ENCODE results near the gene PROM2. TPM values are rescaled to one million over a fixed set of nuclear protein-coding genes. Genes with fewer than 3 reads are reported as not detected.

Gene PROM2
- total RNA-seq, 1 donor from 2014 or later = 0.93 TPM

DNA sequence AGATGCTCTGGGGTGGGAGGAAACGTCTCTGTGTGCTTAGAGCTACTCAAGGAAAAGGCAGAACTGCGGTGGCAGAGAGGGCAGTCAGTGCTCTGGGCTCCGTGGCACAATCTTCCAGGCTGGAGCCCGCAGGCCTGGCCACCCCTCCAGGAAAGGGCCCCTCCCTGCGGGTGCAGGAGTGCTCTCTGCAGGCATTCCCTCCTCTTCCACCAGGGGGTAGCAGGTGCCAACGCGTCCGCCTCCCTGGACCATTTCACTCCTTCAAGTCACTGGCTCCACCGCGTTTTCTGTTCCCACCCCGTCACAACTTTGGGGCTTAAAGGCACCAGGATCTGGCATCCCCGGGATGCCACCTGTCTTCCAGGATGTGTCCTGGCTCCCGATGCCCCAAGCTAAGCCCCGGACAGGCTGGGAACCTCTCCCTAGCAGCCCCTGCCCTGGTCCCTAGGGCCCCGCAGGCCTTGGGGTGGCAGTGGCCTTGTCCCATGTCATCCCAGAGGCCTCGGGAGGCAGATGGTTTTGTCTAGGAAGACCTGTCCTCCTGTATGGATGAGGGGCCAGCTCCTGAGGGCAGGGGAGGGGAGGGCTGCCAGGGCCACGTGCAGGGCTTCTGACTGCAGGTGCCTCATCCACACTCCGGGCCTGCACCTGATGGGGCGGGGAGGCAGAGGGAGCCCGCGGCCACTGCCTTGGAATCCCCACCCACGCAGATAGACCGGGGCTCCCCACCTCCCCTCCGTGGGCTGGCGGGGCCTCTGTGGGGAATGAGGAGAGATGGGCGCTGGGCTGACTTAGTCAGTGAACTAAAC, 49.3 kb downstream of the PROM2 start:
- FAIRE-seq = no peak
- Histone ChIP-seq H3K79me2 (ENCODE audit: insufficient read depth, low read length) (no peaks in the 10 kb centered on the region), H3K9ac (ENCODE audit: low read length) (no peak overlapping the region), H3K36me3 (ENCODE audit: insufficient read depth, low read length) (no peaks in the 10 kb centered on the region), H3K9me3 (ENCODE audit: insufficient read depth, low read depth, low read length) (no peaks in the 10 kb centered on the region), H3K27ac (ENCODE audit: low read depth, low read length) (no peak overlapping the region), H4K20me1 (ENCODE audit: insufficient read depth, low read length) (no peaks in the 10 kb centered on the region), H3K4me2 (ENCODE audit: low read length) (no peak overlapping the region), H3K4me3 (ENCODE audit: insufficient read depth, low read depth, low read length) (no peak overlapping the region), H3K4me1 (ENCODE audit: insufficient read depth, low read length) (no peaks in the 10 kb centered on the region), H2AFZ (ENCODE audit: low read depth, low read length) (no peak overlapping the region), H3K27me3 (ENCODE audit: insufficient read depth, low read length) (no peaks in the 10 kb centered on the region)
- H3K27me3 Mint-ChIP-seq (ENCODE audit: low read depth, unreplicated experiment) = peaks cover 28% of the 10 kb centered on the region
- H3K36me3 Mint-ChIP-seq (ENCODE audit: low read depth, unreplicated experiment) = no peaks in the 10 kb centered on the region
- no peak for TF ChIP-seq EZH2 (IDR thresholded peaks at IDR 0.05; ENCODE audit: insufficient read depth, low read length)
- TF ChIP-seq, protein P1, sequence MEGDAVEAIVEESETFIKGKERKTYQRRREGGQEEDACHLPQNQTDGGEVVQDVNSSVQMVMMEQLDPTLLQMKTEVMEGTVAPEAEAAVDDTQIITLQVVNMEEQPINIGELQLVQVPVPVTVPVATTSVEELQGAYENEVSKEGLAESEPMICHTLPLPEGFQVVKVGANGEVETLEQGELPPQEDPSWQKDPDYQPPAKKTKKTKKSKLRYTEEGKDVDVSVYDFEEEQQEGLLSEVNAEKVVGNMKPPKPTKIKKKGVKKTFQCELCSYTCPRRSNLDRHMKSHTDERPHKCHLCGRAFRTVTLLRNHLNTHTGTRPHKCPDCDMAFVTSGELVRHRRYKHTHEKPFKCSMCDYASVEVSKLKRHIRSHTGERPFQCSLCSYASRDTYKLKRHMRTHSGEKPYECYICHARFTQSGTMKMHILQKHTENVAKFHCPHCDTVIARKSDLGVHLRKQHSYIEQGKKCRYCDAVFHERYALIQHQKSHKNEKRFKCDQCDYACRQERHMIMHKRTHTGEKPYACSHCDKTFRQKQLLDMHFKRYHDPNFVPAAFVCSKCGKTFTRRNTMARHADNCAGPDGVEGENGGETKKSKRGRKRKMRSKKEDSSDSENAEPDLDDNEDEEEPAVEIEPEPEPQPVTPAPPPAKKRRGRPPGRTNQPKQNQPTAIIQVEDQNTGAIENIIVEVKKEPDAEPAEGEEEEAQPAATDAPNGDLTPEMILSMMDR (IDR thresholded peaks at IDR 0.05; ENCODE audit: insufficient read depth, low read depth, low read length) = no peak
- no peak overlapping the region for H3K27ac Mint-ChIP-seq (ENCODE audit: unreplicated experiment)
- no peak overlapping the region for H3K4me3 Mint-ChIP-seq (ENCODE audit: unreplicated experiment)
- DNase-seq (ENCODE audit: low read depth) = no peak
- H3K9me3 Mint-ChIP-seq (ENCODE audit: unreplicated experiment) = peaks cover 3% of the 10 kb centered on the region
- peaks cover 4% of the 10 kb centered on the region for H3K4me1 Mint-ChIP-seq (ENCODE audit: low read depth, unreplicated experiment)

DNA sequence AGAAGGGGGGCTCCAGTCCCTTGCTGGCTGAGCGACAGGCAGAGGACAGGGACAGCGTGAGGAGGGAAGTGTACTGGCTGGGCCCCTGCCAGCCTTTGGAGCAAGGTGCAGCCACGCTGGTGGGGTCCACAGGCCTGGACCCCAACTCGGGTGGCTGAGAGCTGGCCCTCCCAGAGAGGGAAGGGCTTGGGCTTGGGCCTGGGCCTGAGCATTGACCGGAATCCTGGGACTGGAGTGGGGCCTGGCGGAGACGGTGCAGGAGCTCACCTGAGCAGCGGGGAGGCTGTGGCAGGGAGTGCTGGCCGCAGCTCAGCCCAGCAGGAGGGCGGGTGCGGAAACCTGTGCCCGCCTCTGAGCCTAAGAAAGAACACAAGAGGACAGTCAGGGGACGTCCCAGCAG, 50.8 kb downstream of the PROM2 start:
- no peak overlapping the region for H2AFZ ChIP-seq (ENCODE audit: low read depth, low read length)
- peaks cover 17% of the 10 kb centered on the region for H3K27me3 Mint-ChIP-seq (ENCODE audit: low read depth, unreplicated experiment)
- H3K27ac Mint-ChIP-seq (ENCODE audit: unreplicated experiment) = no peak overlapping the region
- peaks cover 9% of the 10 kb centered on the region for H3K4me1 Mint-ChIP-seq (ENCODE audit: low read depth, unreplicated experiment)
- no peaks in the 10 kb centered on the region for H4K20me1 ChIP-seq (ENCODE audit: insufficient read depth, low read length)
- no peak overlapping the region for H3K27ac ChIP-seq (ENCODE audit: low read depth, low read length)
- H3K4me3 Mint-ChIP-seq (ENCODE audit: unreplicated experiment) = no peak overlapping the region
- no peaks in the 10 kb centered on the region for H3K9me3 ChIP-seq (ENCODE audit: insufficient read depth, low read depth, low read length)
- no peak for TF ChIP-seq EZH2 (IDR thresholded peaks at IDR 0.05; ENCODE audit: insufficient read depth, low read length)
- TF ChIP-seq, protein P1 (IDR thresholded peaks at IDR 0.05; ENCODE audit: insufficient read depth, low read depth, low read length) = no peak
- no peaks in the 10 kb centered on the region for H3K4me1 ChIP-seq (ENCODE audit: insufficient read depth, low read length)
- H3K4me3 ChIP-seq (ENCODE audit: insufficient read depth, low read depth, low read length) = no peak overlapping the region
- no peak for DNase-seq (ENCODE audit: low read depth)
- H3K9ac ChIP-seq (ENCODE audit: low read length) = no peak overlapping the region
- no peaks in the 10 kb centered on the region for H3K79me2 ChIP-seq (ENCODE audit: insufficient read depth, low read length)
- H3K36me3 Mint-ChIP-seq (ENCODE audit: low read depth, unreplicated experiment) = no peaks in the 10 kb centered on the region
- no peak overlapping the region for H3K4me2 ChIP-seq (ENCODE audit: low read length)
- H3K27me3 ChIP-seq (ENCODE audit: insufficient read depth, low read length) = no peaks in the 10 kb centered on the region
- H3K36me3 ChIP-seq (ENCODE audit: insufficient read depth, low read length) = no peaks in the 10 kb centered on the region
- H3K9me3 Mint-ChIP-seq (ENCODE audit: unreplicated experiment) = peaks cover 3% of the 10 kb centered on the region
- no peak for FAIRE-seq
